Spinal cord (tissue), 10 donors: ENCODE measurements around the gene CCL11. TPM values are rescaled to one million over a fixed set of nuclear protein-coding genes. Genes with fewer than 3 reads are reported as not detected.

Experiments used
- DNase-seq, 6 donors: peaks; one replicate each; pipeline versions ENCODE4 v3.0.0 to v3.0.0-alpha.2; 2013 to 2015; ENCODE audit warnings: low spot score in 6 of 6, low read depth in 4 of 6
- H3K27ac ChIP-seq: one replicate; pipeline ENCODE4 v1.5.1; 2013; ENCODE audit warnings: low read depth, low read length, control low read depth
- H3K27me3 ChIP-seq: one replicate; pipeline ENCODE4 v1.6.1; 2013; ENCODE audit warnings: low read length; ENCODE audit not compliant: control insufficient read depth, insufficient read depth
- H3K36me3 ChIP-seq: one replicate; pipeline ENCODE4 v1.6.1; 2013; ENCODE audit warnings: low read length; ENCODE audit not compliant: control insufficient read depth, insufficient read depth
- H3K4me1 ChIP-seq: one replicate; pipeline ENCODE4 v1.6.1; 2013; ENCODE audit warnings: low read length; ENCODE audit not compliant: control insufficient read depth, insufficient read depth
- H3K4me3 ChIP-seq: one replicate; pipeline ENCODE4 v1.5.1; 2013; ENCODE audit warnings: low read depth, low read length, control low read depth
- H3K9me3 ChIP-seq: one replicate; pipeline ENCODE4 v1.6.1; 2013; ENCODE audit warnings: low read length; ENCODE audit not compliant: control insufficient read depth, insufficient read depth
- WGBS: methylation state at CpG from one replicate; pipeline ENCODE4 v1.1.5; 2013; ENCODE audit warnings: missing lambda C conversion rate; ENCODE audit not compliant: insufficient coverage; 5-methylcytosine and 5-hydroxymethylcytosine counted together
- polyA plus RNA-seq, 2 donors: library from polyadenylated mRNA; unstranded; fragments of 120-200 nt; gene quantifications; one replicate each; pipeline ENCODE4 v1.2.1, GENCODE V29; 2013; ENCODE audit not compliant: insufficient read length in 2 of 2
- total RNA-seq, 2 donors: library from RNA; depleted of rRNA in 1 of 2; stranded (reverse); fragments of 120-200 nt in 1 of 2; fragments of >200 nt in 1 of 2; gene quantifications; one replicate each; pipeline versions ENCODE4 v1.2.3 to v1.2.4, GENCODE V29; 2013 to 2014
- donor health status: healthy.

CCL11 gene
- total and polyA plus RNA-seq, 4 donors, result not detected

DNA sequence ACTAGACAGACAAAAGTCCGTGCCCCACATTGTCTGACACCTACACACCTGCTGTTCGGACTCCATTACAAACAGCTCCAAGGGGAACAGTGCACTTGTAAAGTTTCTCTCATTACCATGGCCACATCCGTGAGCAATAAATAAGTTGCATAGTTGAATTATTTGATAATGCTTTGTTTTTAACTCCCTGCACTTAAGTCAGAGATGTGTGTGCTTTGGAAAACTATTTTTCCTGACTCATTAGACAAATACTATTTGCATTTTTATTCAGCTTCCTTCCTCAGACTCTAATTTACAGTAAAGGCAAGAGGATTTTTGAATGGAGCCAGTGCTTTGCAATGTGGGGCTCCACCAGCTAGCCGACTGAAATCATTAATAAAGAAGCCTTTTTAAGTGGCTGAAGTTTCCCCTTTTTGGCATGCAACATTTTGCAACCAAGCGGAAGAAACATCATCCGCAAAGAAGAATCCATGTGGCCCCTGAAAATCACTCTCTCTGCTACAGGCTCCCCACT lies 37.0 kb upstream of the CCL11 start:
- peaks cover 21% of the 10 kb centered on the region for H3K4me1 ChIP-seq
- H3K36me3 ChIP-seq, result no peaks in the 10 kb centered on the region
- H3K9me3 ChIP-seq, result no peaks in the 10 kb centered on the region
- 34% methylated on average over 4 of the region's 6 CpGs for WGBS
- no peak for DNase-seq
- no peaks in the 10 kb centered on the region for H3K27me3 ChIP-seq
- no peak overlapping the region for H3K27ac ChIP-seq
- no peak overlapping the region for H3K4me3 ChIP-seq

DNA sequence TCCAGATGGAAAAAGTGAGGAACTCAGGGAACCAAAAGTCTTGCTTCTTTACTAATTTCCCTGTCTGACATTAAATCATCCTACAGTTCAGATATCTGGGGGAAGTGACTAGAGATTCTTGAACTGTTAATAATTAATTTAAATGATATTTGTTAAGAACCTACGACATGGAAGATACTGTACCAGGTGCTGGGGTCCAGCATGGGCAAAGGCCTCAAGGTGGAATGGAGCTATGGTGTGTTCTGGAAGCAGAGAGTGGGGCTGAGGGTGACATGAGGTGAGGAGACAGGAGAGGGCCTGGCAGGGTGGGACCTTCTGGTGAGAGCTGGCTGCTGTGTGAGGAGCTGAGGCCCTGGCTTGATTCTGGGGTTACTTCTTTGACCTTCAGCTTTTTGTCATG lies 36.5 kb upstream of the CCL11 start:
- no peak overlapping the region for H3K27ac ChIP-seq
- no peaks in the 10 kb centered on the region for H3K9me3 ChIP-seq
- peaks cover 24% of the 10 kb centered on the region for H3K4me1 ChIP-seq
- WGBS, result 85% methylated on average over 1 of the region's 1 CpG
- DNase-seq, result no peak
- no peaks in the 10 kb centered on the region for H3K27me3 ChIP-seq
- H3K36me3 ChIP-seq, result no peaks in the 10 kb centered on the region
- H3K4me3 ChIP-seq, result no peak overlapping the region

DNA sequence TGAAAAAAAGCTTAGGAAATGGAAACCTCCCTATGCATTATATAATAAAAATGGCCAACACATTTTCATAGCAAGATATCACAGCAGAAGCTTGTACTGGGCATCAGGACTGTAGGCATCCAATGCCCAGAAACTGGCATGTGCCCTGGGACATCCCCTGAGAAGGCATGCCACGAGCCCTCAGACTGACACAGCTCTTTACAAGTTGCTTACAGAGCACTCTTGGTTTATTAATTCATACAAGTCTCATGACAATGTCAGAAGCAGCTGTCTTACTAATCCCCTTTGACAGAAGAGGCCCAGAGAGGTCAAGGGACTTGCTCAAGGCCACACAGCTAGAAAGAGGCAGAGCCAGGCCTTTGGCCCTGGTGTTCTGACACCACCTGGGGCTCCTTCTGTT lies 36.1 kb upstream of the CCL11 start:
- no peaks in the 10 kb centered on the region for H3K36me3 ChIP-seq
- no peaks in the 10 kb centered on the region for H3K9me3 ChIP-seq
- 73% methylated on average over 1 of the region's 1 CpG for WGBS
- no peaks in the 10 kb centered on the region for H3K27me3 ChIP-seq
- H3K27ac ChIP-seq, result no peak overlapping the region
- H3K4me1 ChIP-seq, result peaks cover 28% of the 10 kb centered on the region
- DNase-seq, result no peak
- H3K4me3 ChIP-seq, result no peak overlapping the region

DNA sequence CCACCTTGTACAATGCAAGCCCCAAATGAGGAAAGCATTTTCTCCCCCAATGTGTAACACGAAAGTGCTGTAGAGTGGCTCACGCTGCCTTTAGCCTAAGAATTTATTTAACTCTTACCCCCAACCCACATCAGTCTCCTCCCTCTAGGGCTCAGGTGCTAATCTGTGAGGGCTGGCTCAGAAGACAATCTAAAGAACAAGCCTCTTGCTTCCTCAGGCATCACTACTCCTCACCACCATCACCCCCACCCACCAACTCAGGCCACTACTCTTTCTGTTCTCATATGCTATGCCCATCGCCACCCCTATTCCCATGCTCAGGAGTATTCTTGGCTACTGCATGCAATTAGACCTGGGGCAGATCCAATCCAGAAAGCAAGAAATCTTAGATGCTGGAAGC lies 34.4 kb upstream of the CCL11 start:
- Histone ChIP-seq H3K9me3 (no peaks in the 10 kb centered on the region), H3K27ac (no peak overlapping the region), H3K27me3 (no peaks in the 10 kb centered on the region), H3K4me1 (peaks cover 40% of the 10 kb centered on the region), H3K36me3 (no peaks in the 10 kb centered on the region), H3K4me3 (no peak overlapping the region)
- 88% methylated on average over 2 of the region's 3 CpGs for WGBS
- no peak for DNase-seq

DNA sequence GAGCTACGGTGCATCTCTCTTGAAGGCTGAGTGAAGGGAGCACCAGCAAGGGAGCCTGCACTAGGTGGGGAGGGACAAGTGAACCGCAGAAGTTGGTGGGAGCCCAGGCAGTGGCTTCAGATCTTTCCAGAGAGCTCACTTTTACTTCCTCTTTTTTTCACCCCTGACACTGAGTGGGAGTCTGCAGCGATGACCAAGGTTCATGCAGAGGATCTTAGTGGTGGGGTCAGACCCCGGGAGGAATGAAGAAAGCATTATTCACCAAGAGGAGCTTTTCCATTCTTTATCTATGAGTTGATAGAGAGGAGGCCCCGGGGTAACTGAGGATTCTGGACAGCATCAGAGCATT lies 33.5 kb upstream of the CCL11 start:
- H3K27me3 ChIP-seq, result no peaks in the 10 kb centered on the region
- H3K4me3 ChIP-seq, result no peak overlapping the region
- 53% methylated on average over 2 of the region's 5 CpGs for WGBS
- peaks cover 40% of the 10 kb centered on the region for H3K4me1 ChIP-seq
- peak overlapping the region; percentile 42 for H3K27ac ChIP-seq
- no peaks in the 10 kb centered on the region for H3K9me3 ChIP-seq
- no peak for DNase-seq
- H3K36me3 ChIP-seq, result no peaks in the 10 kb centered on the region

DNA sequence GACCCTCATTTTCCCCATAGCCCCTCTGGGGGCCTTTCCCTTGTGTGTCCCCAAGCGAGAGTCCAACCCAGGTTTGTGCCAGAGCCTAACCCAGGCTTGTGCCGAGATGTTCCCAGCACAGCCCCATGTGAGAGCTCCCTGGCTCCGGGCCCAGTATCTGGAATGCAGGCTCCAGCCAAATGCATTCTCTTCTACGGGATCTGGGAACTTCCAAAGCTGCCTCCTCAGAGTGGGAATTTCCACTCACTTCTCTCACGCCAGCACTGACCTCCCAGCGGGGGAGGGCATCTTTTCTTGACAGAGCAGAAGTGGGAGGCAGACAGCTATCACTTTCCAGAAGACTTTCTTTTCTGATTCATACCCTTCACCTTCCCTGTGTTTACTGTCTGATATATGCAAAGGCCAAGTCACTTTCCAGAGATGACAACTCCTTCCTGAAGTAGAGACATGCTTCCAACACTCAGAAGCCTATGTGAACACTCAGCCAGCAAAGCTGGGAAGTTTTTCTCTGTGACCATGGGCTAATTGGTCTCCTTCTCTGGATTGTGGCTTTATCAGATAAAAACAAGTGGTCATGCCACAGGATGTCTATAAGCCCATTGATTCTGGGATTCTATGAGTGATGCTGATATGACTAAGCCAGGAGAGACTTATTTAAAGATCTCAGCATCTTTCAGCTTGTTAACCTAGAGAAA lies 33.0 kb upstream of the CCL11 start:
- Histone ChIP-seq H3K4me1 (peaks cover 40% of the 10 kb centered on the region), H3K36me3 (no peaks in the 10 kb centered on the region), H3K4me3 (no peak overlapping the region), H3K27ac (peak overlapping the region; percentile 42), H3K9me3 (no peaks in the 10 kb centered on the region), H3K27me3 (no peaks in the 10 kb centered on the region)
- peak in 5 of 6 donors; percentile 48 to 93 (median 70) for DNase-seq
- WGBS, result 25% methylated on average over 5 of the region's 6 CpGs

DNA sequence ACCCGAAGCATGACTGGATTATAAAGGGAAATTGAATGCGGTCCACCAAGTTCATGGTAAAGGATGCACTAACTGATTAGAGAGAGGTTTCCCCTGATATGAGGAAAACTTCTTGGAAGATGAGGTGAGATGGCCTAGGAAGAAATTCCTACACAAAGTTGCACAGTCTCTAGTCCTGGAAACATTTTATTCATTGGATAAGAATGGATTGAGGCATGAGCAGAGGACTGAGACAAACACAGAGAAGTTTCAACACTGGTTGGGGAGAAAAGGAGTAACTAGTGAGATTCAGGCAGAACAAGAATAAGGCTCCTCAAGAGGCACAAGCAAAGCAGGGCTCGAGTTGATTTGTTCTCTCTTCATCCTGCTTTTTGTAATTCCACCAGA lies 32.4 kb upstream of the CCL11 start:
- H3K4me3 ChIP-seq, result no peak overlapping the region
- no peak for DNase-seq
- 84% methylated on average over 3 of the region's 3 CpGs for WGBS
- no peaks in the 10 kb centered on the region for H3K27me3 ChIP-seq
- H3K36me3 ChIP-seq, result no peaks in the 10 kb centered on the region
- peak overlapping the region; percentile 42 for H3K27ac ChIP-seq
- no peaks in the 10 kb centered on the region for H3K9me3 ChIP-seq
- H3K4me1 ChIP-seq, result peaks cover 40% of the 10 kb centered on the region

DNA sequence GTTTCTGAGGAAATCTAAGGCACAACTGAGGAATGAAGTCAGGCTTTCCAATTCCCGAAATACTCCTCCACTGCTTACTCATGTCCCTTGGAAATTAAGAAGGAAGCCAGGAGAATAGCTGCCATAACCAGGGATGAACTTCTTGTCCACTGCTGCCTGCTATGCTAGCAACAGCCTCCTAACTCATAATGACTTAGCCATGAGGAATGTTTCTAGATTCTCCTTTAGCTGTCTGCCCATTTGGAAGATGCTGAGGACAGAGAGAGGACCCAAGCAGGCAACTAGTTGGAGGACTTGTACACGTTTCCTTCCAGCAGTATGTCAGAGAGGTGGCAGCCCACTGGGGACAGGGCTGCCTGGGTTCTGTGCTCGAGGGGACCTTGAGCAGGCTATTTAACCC lies 31.4 kb upstream of the CCL11 start:
- Histone ChIP-seq H3K9me3 (no peaks in the 10 kb centered on the region), H3K36me3 (no peaks in the 10 kb centered on the region), H3K4me3 (no peak overlapping the region), H3K27me3 (no peaks in the 10 kb centered on the region), H3K4me1 (peaks cover 33% of the 10 kb centered on the region), H3K27ac (peak overlapping the region; percentile 73)
- 56% methylated on average over 1 of the region's 3 CpGs for WGBS
- no peak for DNase-seq

DNA sequence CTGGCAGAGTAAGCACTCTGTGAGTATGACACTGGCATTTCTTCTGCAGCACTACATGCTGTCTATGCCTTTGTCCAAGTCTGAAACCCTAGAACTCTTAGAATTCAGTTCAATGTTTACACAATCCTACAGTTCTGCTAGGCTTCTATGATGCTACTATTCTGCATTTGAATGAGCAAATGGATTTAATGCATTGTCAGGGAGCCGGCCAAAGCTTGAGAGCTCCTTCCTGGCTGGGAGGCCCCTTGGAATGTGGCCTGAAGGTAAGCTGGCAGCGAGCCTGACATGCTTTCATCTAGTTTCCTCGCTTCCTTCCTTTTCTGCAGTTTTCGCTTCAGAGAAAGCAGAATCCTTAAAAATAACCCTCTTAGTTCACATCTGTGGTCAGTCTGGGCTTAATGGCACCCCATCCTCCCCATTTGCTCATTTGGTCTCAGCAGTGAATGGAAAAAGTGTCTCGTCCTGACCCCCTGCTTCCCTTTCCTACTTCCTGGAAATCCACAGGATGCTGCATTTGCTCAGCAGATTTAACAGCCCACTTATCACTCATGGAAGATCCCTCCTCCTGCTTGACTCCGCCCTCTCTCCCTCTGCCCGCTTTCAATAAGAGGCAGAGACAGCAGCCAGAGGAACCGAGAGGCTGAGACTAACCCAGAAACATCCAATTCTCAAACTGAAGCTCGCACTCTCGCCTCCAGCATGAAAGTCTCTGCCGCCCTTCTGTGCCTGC lies 30.7 kb upstream of the CCL11 start, which contains the start of gene CCL2:
Gene CCL2 (plus strand): TSS at position 635 of the 730 bp plus-strand sequence. CDS start 65 bp downstream, at position 700.
- H3K27me3 ChIP-seq, result no peaks in the 10 kb centered on the region
- peaks cover 32% of the 10 kb centered on the region for H3K4me1 ChIP-seq
- no peaks in the 10 kb centered on the region for H3K36me3 ChIP-seq
- WGBS, result 3% methylated on average over 9 of the region's 11 CpGs
- H3K27ac ChIP-seq, result peak within 1 kb of the TSS; percentile 73
- DNase-seq, result peak in 5 of 6 donors; percentile 39 to 92 (median 54)
- no peaks in the 10 kb centered on the region for H3K9me3 ChIP-seq
- peak within 1 kb of the TSS; percentile 31 for H3K4me3 ChIP-seq

DNA sequence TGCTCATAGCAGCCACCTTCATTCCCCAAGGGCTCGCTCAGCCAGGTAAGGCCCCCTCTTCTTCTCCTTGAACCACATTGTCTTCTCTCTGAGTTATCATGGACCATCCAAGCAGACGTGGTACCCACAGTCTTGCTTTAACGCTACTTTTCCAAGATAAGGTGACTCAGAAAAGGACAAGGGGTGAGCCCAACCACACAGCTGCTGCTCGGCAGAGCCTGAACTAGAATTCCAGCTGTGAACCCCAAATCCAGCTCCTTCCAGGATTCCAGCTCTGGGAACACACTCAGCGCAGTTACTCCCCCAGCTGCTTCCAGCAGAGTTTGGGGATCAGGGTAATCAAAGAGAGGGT lies 30.2 kb upstream of the CCL11 start:
- no peak for DNase-seq
- Histone ChIP-seq H3K4me3 (peak overlapping the region; percentile 31), H3K27ac (peak overlapping the region; percentile 73), H3K9me3 (no peaks in the 10 kb centered on the region), H3K36me3 (no peaks in the 10 kb centered on the region), H3K4me1 (peaks cover 32% of the 10 kb centered on the region), H3K27me3 (no peaks in the 10 kb centered on the region)
- WGBS, result 21% methylated on average over 4 of the region's 5 CpGs
